ENCODE data around the gene DPPA4. TPM values are rescaled to one million over a fixed set of nuclear protein-coding genes. Genes with fewer than 3 reads are reported as not detected.

The DPPA4 gene
- total RNA-seq, 2 donors from 2014 or later = not detected

GRCh38 chr3:109346099-109346498 lies 8.8 kb upstream of the DPPA4 start:
- Histone ChIP-seq H3K27me3 (no peaks in the 10 kb centered on the region), H3K27ac (no peak overlapping the region), H3K36me3 (no peaks in the 10 kb centered on the region), H3K9me3 (no peaks in the 10 kb centered on the region), H3K4me3 (no peak overlapping the region), H3K4me1 (no peaks in the 10 kb centered on the region)
- no peak for TF ChIP-seq CTCF (IDR thresholded peaks at IDR 0.05)
- no peak for DNase-seq (ENCODE audit: low spot score)

GRCh38 chr3:109339714-109340648 lies 2.6 kb upstream of the DPPA4 start:
- no peaks in the 10 kb centered on the region for H3K9me3 ChIP-seq
- H3K27me3 ChIP-seq = peaks cover 0 to 5% of the 10 kb centered on the region in 2 donors

GRCh38 chr3:109339197-109339596 lies 1.9 kb upstream of the DPPA4 start:
- H3K4me1 ChIP-seq = no peaks in the 10 kb centered on the region
- H3K36me3 ChIP-seq = no peaks in the 10 kb centered on the region
- peaks cover 0 to 5% of the 10 kb centered on the region in 2 donors for H3K27me3 ChIP-seq
- no peaks in the 10 kb centered on the region for H3K9me3 ChIP-seq
- no peak for TF ChIP-seq CTCF (IDR thresholded peaks at IDR 0.05)
- no peak overlapping the region for H3K4me3 ChIP-seq
- DNase-seq (ENCODE audit: low spot score) = no peak
- H3K27ac ChIP-seq = no peak overlapping the region

More at GRCh38 chr3:109339714-109340648, 2.6 kb upstream of the DPPA4 start:
- Histone ChIP-seq H3K4me3 (no peak overlapping the region), H3K36me3 (no peaks in the 10 kb centered on the region), H3K27ac (no peak overlapping the region), H3K4me1 (no peaks in the 10 kb centered on the region)
- DNase-seq (ENCODE audit: low spot score) = no peak
- TF ChIP-seq CTCF (IDR thresholded peaks at IDR 0.05) = no peak

GRCh38 chr3:109338322-109338721 lies 976 bp upstream of the DPPA4 start:
- no peak for DNase-seq (ENCODE audit: low spot score)
- TF ChIP-seq CTCF (IDR thresholded peaks at IDR 0.05) = no peak
- no peaks in the 10 kb centered on the region for H3K36me3 ChIP-seq
- peaks cover 0 to 5% of the 10 kb centered on the region in 2 donors for H3K27me3 ChIP-seq
- H3K4me1 ChIP-seq = no peaks in the 10 kb centered on the region
- no peak overlapping the region for H3K27ac ChIP-seq
- H3K4me3 ChIP-seq = no peak overlapping the region
- H3K9me3 ChIP-seq = no peaks in the 10 kb centered on the region

GRCh38 chr3:109336291-109336861 lies 970 bp downstream of the DPPA4 start:
- TF ChIP-seq CTCF (IDR thresholded peaks at IDR 0.05) = no peak
- DNase-seq (ENCODE audit: low spot score) = no peak
- Histone ChIP-seq H3K27me3 (peaks cover 0 to 5% of the 10 kb centered on the region in 2 donors), H3K9me3 (no peaks in the 10 kb centered on the region), H3K36me3 (no peaks in the 10 kb centered on the region), H3K4me1 (no peaks in the 10 kb centered on the region), H3K27ac (no peak overlapping the region), H3K4me3 (peak overlapping the region in 1 of 2 donors; percentile 30)
